T-cell (primary cell): ENCODE data around the gene TP53I13. TPM values are rescaled to one million over a fixed set of nuclear protein-coding genes. Genes with fewer than 3 reads are reported as not detected.

Experiments used
- ATAC-seq, 4 experiments: fragments of 200-7000 bp in 3 of 4; fragments of 150-1000 bp in 1 of 4; cut with Tn5 transposase; replicated peaks in 1 of 4; 1 replicate in 3 of 4; 2 replicates in 1 of 4; pipeline ENCODE4 v1.10.0; 2021; ENCODE audit warnings: moderate library complexity in 3 of 4, mild to moderate bottlenecking in 2 of 4, moderate number of reproducible peaks in 1 of 4
- CTCF ChIA-PET, 2 donors: fragments of 300-600 bp; sonication (Branson Sonifier 250); formaldehyde crosslinking; loops; one replicate each; lab custom pipeline; 2022; ENCODE audit warnings: antibody characterized with exemption in 2 of 2; lab: Charles Lee
- POLR2A ChIA-PET, 2 donors: fragments of 300-600 bp; sonication (Branson Sonifier 250); formaldehyde crosslinking; loops; one replicate each; lab custom pipeline; 2022; ENCODE audit warnings: antibody characterized with exemption in 2 of 2; lab: Charles Lee
- DNase-seq, 35 experiments: peaks; one replicate each; pipeline versions ENCODE4 v3.0.0 to v3.0.0-alpha.2; 2013 to 2023
- H3K27ac ChIP-seq: one replicate; pipeline ENCODE4 v1.5.1; 2013; ENCODE audit warnings: low read length
- H3K27me3 ChIP-seq, 2 experiments: replicated peaks in 1 of 2; 1 replicate in 1 of 2; 2 replicates in 1 of 2; pipeline versions ENCODE4 v1.6.1 to v1.7.0; 2013; ENCODE audit warnings: low read length in 1 of 2, mixed read lengths in 1 of 2; ENCODE audit not compliant: control insufficient read depth in 2 of 2, insufficient read depth in 2 of 2; ENCODE audit errors: extremely low read depth in 1 of 2
- H3K36me3 ChIP-seq, 2 donors: 1 replicate in 1 of 2; 2 replicates in 1 of 2; pipeline versions ENCODE4 v1.6.1 to v1.7.0; 2013; ENCODE audit warnings: low read length in 1 of 2; ENCODE audit not compliant: control insufficient read depth in 2 of 2, insufficient read depth in 1 of 2; ENCODE audit errors: extremely low read depth in 1 of 2
- H3K4me1 ChIP-seq, 2 experiments: 1 replicate in 1 of 2; 2 replicates in 1 of 2; pipeline versions ENCODE4 v1.6.1 to v1.7.0; 2013; ENCODE audit warnings: low read length in 2 of 2, mixed read lengths in 1 of 2; ENCODE audit not compliant: insufficient read depth in 2 of 2, control insufficient read depth in 1 of 2; ENCODE audit errors: extremely low read depth in 1 of 2
- H3K4me3 ChIP-seq, 2 donors: 1 replicate in 1 of 2; 2 replicates in 1 of 2; pipeline versions ENCODE4 v1.5.1 to v1.7.0; 2013; ENCODE audit warnings: mild to moderate bottlenecking in 2 of 2, low read length in 1 of 2, moderate library complexity in 1 of 2; ENCODE audit not compliant: control insufficient read depth in 1 of 2; ENCODE audit errors: extremely low read depth in 1 of 2
- H3K9me3 ChIP-seq: 2 replicates; pipeline ENCODE4 v1.7.0; 2013
- H3K27ac Mint-ChIP-seq, 2 donors: one replicate each; pipeline ENCODE4 v1.8.0; 2020 to 2021; ENCODE audit warnings: mild to moderate bottlenecking in 2 of 2, mixed read lengths in 2 of 2
- H3K27me3 Mint-ChIP-seq, 2 donors: one replicate each; pipeline ENCODE4 v1.8.0; 2021 to 2022; ENCODE audit warnings: mixed read lengths in 2 of 2
- H3K36me3 Mint-ChIP-seq: one replicate; pipeline ENCODE4 v1.8.0; 2021; ENCODE audit warnings: mixed read lengths
- H3K4me1 Mint-ChIP-seq, 3 donors: one replicate each; pipeline ENCODE4 v1.8.0; 2020 to 2022; ENCODE audit warnings: mixed read lengths in 3 of 3, mild to moderate bottlenecking in 1 of 3
- H3K4me3 Mint-ChIP-seq, 3 donors: one replicate each; pipeline ENCODE4 v1.8.0; 2020 to 2022; ENCODE audit warnings: mild to moderate bottlenecking in 3 of 3, mixed read lengths in 3 of 3, moderate library complexity in 3 of 3
- H3K9me3 Mint-ChIP-seq, 3 donors: one replicate each; pipeline ENCODE4 v1.8.0; 2020 to 2022; ENCODE audit warnings: mixed read lengths in 3 of 3
- WGBS: methylation state at CpG from one replicate; pipeline ENCODE4 v1.1.5; 2013; ENCODE audit warnings: missing lambda C conversion rate; ENCODE audit not compliant: insufficient coverage; 5-methylcytosine and 5-hydroxymethylcytosine counted together
- total RNA-seq, 35 experiments: library from RNA in 6 of 35; stranded (reverse) in 6 of 35; fragments of 120-200 nt in 1 of 35; gene quantifications; one replicate each; pipeline versions ENCODE4 v1.2.1 to v1.2.4 and lab custom pipeline; 2013 to 2026

Gene TP53I13
- total RNA-seq, 5 donors from 2014 or later (not counting 1 experiment from before 2014, with no cell fraction given) = 56.0 to 166 (median 128) TPM

DNA sequence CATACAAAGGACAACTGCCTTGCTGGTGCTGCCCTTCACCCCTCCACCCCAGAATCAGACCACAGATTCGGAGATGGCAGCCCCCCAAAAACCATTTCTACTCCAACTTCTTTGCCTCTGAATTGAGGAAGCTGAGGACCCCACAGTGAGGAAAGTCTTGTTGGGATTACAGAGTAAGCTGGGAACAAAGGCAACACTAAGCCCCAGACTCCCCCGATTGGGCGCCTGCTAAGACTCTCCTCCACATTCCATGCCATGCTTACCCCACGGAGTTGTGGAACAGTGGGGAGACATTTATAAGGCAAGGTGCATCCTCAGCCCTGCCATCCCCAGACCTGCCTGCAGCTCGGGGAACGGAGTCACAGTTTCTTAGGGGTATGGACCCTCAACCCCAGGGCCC lies 19.1 kb downstream of the TP53I13 start:
- WGBS = 75% methylated on average over 2 of the region's 6 CpGs

GRCh38 chr17:29588017-29588561 lies 19.6 kb downstream of the TP53I13 start:
- Mint-ChIP-seq H3K27me3 (no peaks in the 10 kb centered on the region), H3K4me3 (peak overlapping the region; percentile 87 to 93 (median 89)), H3K36me3 (no peaks in the 10 kb centered on the region), H3K27ac (peak overlapping the region; percentile 92 to 94), H3K4me1 (peaks cover 69 to 78% (median 75%) of the 10 kb centered on the region in 3 donors), H3K9me3 (no peaks in the 10 kb centered on the region)
- DNase-seq (no peak), ATAC-seq (no peak)
- H3K36me3 ChIP-seq = peaks cover under 1 to 6% of the 10 kb centered on the region in 2 donors
- 3% methylated on average over 3 of the region's 8 CpGs for WGBS
- H3K4me3 ChIP-seq = peak overlapping the region; percentile 75 to 80
- ChIA-PET CTCF (interaction anchor here in 1 of 2 donors (0.9 to 2.0 kb wide), 3 partner anchors 20 to 32 kb away, joined by 3 to 10 read pairs (median 4); partner anchors contain the start of gene TP53I13), POLR2A (no interaction called here)
- peaks cover 37 to 81% of the 10 kb centered on the region in 2 experiments for H3K4me1 ChIP-seq
- H3K27ac ChIP-seq = peak overlapping the region; percentile 11
- no peaks in the 10 kb centered on the region for H3K27me3 ChIP-seq
- no peaks in the 10 kb centered on the region for H3K9me3 ChIP-seq

More for the DNA sequence above, 19.1 kb downstream of the TP53I13 start:
- Histone ChIP-seq H3K9me3 (no peaks in the 10 kb centered on the region), H3K36me3 (peaks cover 5 to 11% of the 10 kb centered on the region in 2 donors), H3K4me3 (peak overlapping the region in 1 of 2 donors; percentile 75), H3K27me3 (no peaks in the 10 kb centered on the region), H3K4me1 (peaks cover 36 to 77% of the 10 kb centered on the region in 2 experiments), H3K27ac (no peak overlapping the region)
- Mint-ChIP-seq H3K27ac (peak overlapping the region; percentile 92 to 94), H3K27me3 (no peaks in the 10 kb centered on the region), H3K9me3 (no peaks in the 10 kb centered on the region), H3K4me3 (peak overlapping the region; percentile 87 to 93 (median 89)), H3K4me1 (peaks cover 69 to 75% (median 72%) of the 10 kb centered on the region in 3 donors), H3K36me3 (no peaks in the 10 kb centered on the region)
- ATAC-seq (no peak), DNase-seq (no peak)
- CTCF ChIA-PET = interaction anchor here in 1 of 2 donors (0.9 to 2.0 kb wide), 3 partner anchors 19 to 33 kb away, joined by 3 to 10 read pairs (median 4); partner anchors contain the start of gene TP53I13
- POLR2A ChIA-PET = no interaction called here

DNA sequence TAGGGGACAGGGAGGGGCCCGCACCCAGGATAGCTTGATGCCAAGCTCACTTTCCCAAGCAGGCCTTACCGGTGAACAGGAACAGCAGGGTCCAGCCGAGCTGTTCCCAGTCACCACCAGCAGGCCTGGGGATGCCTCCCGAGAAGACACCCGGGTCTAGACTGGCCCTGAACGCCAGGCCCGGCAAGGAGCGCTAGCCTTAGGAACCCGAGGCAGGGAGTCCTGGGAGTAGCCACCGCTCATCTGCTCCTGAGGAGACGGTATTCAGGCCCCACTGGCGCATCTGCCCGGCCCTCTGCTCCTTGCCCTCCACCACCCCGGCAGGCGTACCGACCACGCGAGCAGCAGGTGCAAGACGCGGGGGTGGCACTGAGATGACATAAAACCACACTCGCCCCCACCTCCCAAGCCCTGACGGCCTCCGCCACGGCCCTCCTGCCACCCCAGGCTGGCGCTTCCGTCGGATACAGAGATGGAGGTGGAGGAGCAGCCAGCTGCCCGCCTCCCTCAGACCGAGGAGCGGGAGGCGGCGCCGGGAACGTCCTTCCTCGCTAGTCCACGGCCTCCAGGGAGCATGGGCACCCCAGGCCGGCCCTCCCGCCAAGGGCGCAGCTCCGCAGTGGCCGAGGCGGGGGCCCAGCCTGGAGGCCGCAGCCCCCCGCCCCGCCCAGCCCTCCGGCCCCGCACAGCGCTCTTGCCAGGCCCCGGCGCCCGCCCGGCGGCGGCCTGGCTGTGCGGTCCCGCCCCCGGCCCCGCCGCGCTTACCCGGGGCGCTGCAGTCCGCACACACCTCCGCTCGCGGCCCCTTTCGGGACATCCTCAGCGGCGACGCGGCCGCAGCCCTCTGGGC lies 20.3 kb downstream of the TP53I13 start:
- Mint-ChIP-seq H3K4me3 (peak overlapping the region; percentile 87 to 93 (median 89)), H3K36me3 (no peaks in the 10 kb centered on the region), H3K4me1 (peaks cover 67 to 75% (median 75%) of the 10 kb centered on the region in 3 donors), H3K27me3 (no peaks in the 10 kb centered on the region), H3K9me3 (no peaks in the 10 kb centered on the region), H3K27ac (peak overlapping the region; percentile 92 to 94)
- peak; percentile 12 to 37 (median 25) for ATAC-seq
- Histone ChIP-seq H3K4me3 (peak overlapping the region; percentile 75 to 80), H3K27ac (peak overlapping the region; percentile 11), H3K9me3 (no peaks in the 10 kb centered on the region), H3K27me3 (peaks cover 0 to 2% of the 10 kb centered on the region in 2 experiments), H3K36me3 (no peaks in the 10 kb centered on the region), H3K4me1 (peaks cover 38 to 84% of the 10 kb centered on the region in 2 experiments)
- DNase-seq = peak in 14 of 35 experiments; percentile 8 to 62 (median 38)
- CTCF ChIA-PET = interaction anchor here in 1 of 2 donors (1.2 to 2.0 kb wide), 2 partner anchors 28 to 32 kb away, joined by 4 to 10 read pairs; no protein-coding TSS in a partner anchor
- WGBS = under 1% methylated on average over 70 of the region's 72 CpGs
- POLR2A ChIA-PET = no interaction called here

GRCh38 chr17:29589524-29590410 lies 21.3 kb downstream of the TP53I13 start, which contains the start of gene GIT1:
GIT1 (minus strand) TSS chr17:29589648; CDS start chr17:29589378, 270 bp downstream.
- CTCF ChIA-PET = no interaction called here
- H3K4me1 ChIP-seq = peaks cover 38 to 81% of the 10 kb centered on the region in 2 experiments

DNA sequence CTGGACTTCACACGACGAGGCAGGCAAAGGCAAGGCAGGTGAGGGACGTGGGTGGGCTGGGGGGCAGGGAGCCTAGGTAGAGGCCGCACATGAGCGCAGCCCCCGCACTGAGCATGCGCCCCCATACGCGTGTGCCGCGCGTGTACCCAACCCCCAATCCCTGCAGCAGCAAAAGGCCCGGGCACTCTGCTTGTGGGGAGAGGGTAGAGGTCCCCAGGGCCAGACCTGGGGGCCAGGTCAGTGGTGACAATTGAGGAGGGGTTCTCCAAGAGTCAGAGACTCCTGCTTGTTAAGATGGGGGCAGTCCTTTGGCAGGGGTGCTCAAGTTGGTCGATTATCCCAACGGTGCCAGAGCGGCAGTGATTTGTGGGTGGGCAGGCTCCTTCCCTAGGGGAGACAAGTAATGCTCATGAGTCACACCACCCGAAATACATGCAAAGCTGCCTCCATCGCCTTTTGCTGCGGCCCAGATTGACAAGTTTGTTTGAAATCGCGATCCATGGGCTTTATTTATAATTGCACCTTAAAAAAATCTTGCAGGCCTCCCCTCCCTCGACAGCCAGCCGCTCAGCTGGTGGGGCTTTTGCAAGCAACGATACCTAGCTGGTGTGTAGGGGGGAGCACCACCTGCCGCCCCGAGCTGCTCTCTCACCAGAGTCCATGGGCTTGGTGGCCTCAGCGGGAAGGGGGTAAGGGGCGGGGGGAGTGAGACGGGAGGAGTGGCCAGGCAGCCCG lies 22.1 kb downstream of the TP53I13 start:
- Mint-ChIP-seq H3K27me3 (no peaks in the 10 kb centered on the region), H3K4me1 (peaks cover 52 to 64% (median 60%) of the 10 kb centered on the region in 3 donors), H3K36me3 (no peaks in the 10 kb centered on the region), H3K9me3 (no peaks in the 10 kb centered on the region), H3K27ac (peak overlapping the region; percentile 89 to 91), H3K4me3 (peak overlapping the region; percentile 81 to 83 (median 83))
- Histone ChIP-seq H3K27me3 (peaks cover 0 to 20% of the 10 kb centered on the region in 2 experiments), H3K36me3 (no peaks in the 10 kb centered on the region), H3K27ac (peak overlapping the region; percentile 60), H3K4me3 (peak overlapping the region; percentile 77 to 78), H3K9me3 (no peaks in the 10 kb centered on the region), H3K4me1 (peaks cover 34 to 73% of the 10 kb centered on the region in 2 experiments)
- ATAC-seq (no peak), DNase-seq (peak in 3 of 35 experiments; percentile 15 to 42 (median 27))
- ChIA-PET CTCF (interaction anchor here (0.6 to 4.4 kb wide), 8 partner anchors 9 to 1234 kb away, joined by 3 to 56 read pairs (median 4); partner anchors contain the start of gene CRLF3 (in 1 of the 2)), POLR2A (interaction anchor here in 1 of 2 donors (0.6 kb wide), 1 partner anchor 126 kb away, joined by 3 read pairs; no protein-coding TSS in a partner anchor)
- WGBS = 52% methylated on average over 14 of the region's 30 CpGs

More at GRCh38 chr17:29589524-29590410, 21.3 kb downstream of the TP53I13 start, which contains the start of gene GIT1:
- no peaks in the 10 kb centered on the region for H3K36me3 Mint-ChIP-seq
- H3K27me3 Mint-ChIP-seq = no peaks in the 10 kb centered on the region
- Histone ChIP-seq H3K27ac (peak within 1 kb of the TSS; percentile 60), H3K4me3 (peak within 1 kb of the TSS; percentile 78 to 80), H3K27me3 (peaks cover 0 to 12% of the 10 kb centered on the region in 2 experiments), H3K36me3 (no peaks in the 10 kb centered on the region), H3K9me3 (no peaks in the 10 kb centered on the region)
- peak; percentile 68 to 93 (median 81) for DNase-seq
- peak; percentile 81 to 88 (median 84) for ATAC-seq
- POLR2A ChIA-PET = no interaction called here
- WGBS = under 1% methylated on average over 47 of the region's 70 CpGs
- H3K4me1 Mint-ChIP-seq = peaks cover 58 to 70% (median 69%) of the 10 kb centered on the region in 3 donors
- H3K4me3 Mint-ChIP-seq = peak within 1 kb of the TSS; percentile 87 to 93 (median 89)
- peak within 1 kb of the TSS; percentile 92 to 94 for H3K27ac Mint-ChIP-seq
- H3K9me3 Mint-ChIP-seq = no peaks in the 10 kb centered on the region
